ENCODE results near the gene MYH6. TPM values are rescaled to one million over a fixed set of nuclear protein-coding genes. Genes with fewer than 3 reads are reported as not detected.

The MYH6 gene
- total and polyA plus RNA-seq, 12 donors = 76.6 to 7,525 (median 314) TPM

Small RNA genes lying within 50 kb of the gene (microRNA-seq; reads per million reads assigned to microRNA genes)
- gene MIR208A (1,047 to 1,197 reads per million in 2 donors), gene MIR208B (40,680 to 76,733 reads per million in 2 donors)

Other genes with a start within 250 kb of the MYH6 start
- 10 to 100 TPM in 4 of 10 donors, 1 to 10 TPM in 6; 5.9 to 14.8 (median 9.6) TPM for gene SLC7A8, start 224.6 kb downstream of the MYH6 start, total RNA-seq
- gene SLC7A8, start 224.6 kb downstream of the MYH6 start, polyA plus RNA-seq = 10 to 100 TPM in 1 of 2 donors, 1 to 10 TPM in 1; 7.8 to 14.9 TPM
- gene RNF212B, start 170.3 kb downstream of the MYH6 start, total RNA-seq = not detected
- not detected for gene RNF212B, start 170.3 kb downstream of the MYH6 start, polyA plus RNA-seq
- 10 to 100 TPM in 4 of 10 donors, 1 to 10 TPM in 6; 5.7 to 13.4 (median 9.5) TPM for gene HOMEZ, start 122.1 kb downstream of the MYH6 start, total RNA-seq
- gene HOMEZ, start 122.1 kb downstream of the MYH6 start, polyA plus RNA-seq = 1 to 10 TPM; 7.0 to 7.3 TPM
- 1 to 10 TPM; 4.5 to 9.3 (median 6.6) TPM for gene PPP1R3E, start 105.4 kb downstream of the MYH6 start, total RNA-seq
- 10 to 100 TPM in 1 of 2 donors, 1 to 10 TPM in 1; 2.3 to 20.6 TPM for gene PPP1R3E, start 105.4 kb downstream of the MYH6 start, polyA plus RNA-seq
- 10 to 100 TPM; 33.3 to 44.9 (median 38.2) TPM for gene BCL2L2, start 101.4 kb downstream of the MYH6 start, total RNA-seq
- gene BCL2L2, start 101.4 kb downstream of the MYH6 start, polyA plus RNA-seq = 10 to 100 TPM; 16.8 to 22.4 TPM
- 10 to 100 TPM; 57.0 to 96.1 (median 67.8) TPM for gene PABPN1, start 86.8 kb downstream of the MYH6 start, total RNA-seq
- gene PABPN1, start 86.8 kb downstream of the MYH6 start, polyA plus RNA-seq = 100 to 1,000 TPM in 1 of 2 donors, 10 to 100 TPM in 1; 67.0 to 196 TPM
- 10 to 100 TPM in 4 of 10 donors, 1 to 10 TPM in 6; 4.8 to 18.9 (median 9.6) TPM for gene SLC22A17, start 55.4 kb downstream of the MYH6 start, total RNA-seq
- gene SLC22A17, start 55.4 kb downstream of the MYH6 start, polyA plus RNA-seq = 10 to 100 TPM in 1 of 2 donors, 1 to 10 TPM in 1; 9.9 to 10.6 TPM
- gene EFS, start 43.1 kb downstream of the MYH6 start, total RNA-seq = 1 to 10 TPM; 1.1 to 3.7 (median 2.2) TPM
- 1 to 10 TPM; 3.7 to 6.0 TPM for gene EFS, start 43.1 kb downstream of the MYH6 start, polyA plus RNA-seq
- under 1 TPM in 1 of 10 donors, not detected in 9; 0.29 TPM for gene IL25, start 35.5 kb downstream of the MYH6 start, total RNA-seq
- not detected for gene IL25, start 35.5 kb downstream of the MYH6 start, polyA plus RNA-seq
- gene CMTM5, start 31.2 kb downstream of the MYH6 start, total RNA-seq = under 1 TPM in 3 of 10 donors, not detected in 7; 0.32 to 0.53 (median 0.49) TPM
- gene CMTM5, start 31.2 kb downstream of the MYH6 start, polyA plus RNA-seq = 1 to 10 TPM; 2.9 to 5.3 TPM
- over 10,000 TPM in 9 of 10 donors, 1,000 to 10,000 TPM in 1; 7,779 to 22,607 (median 19,145) TPM for gene MYH7, start 27.4 kb upstream of the MYH6 start, total RNA-seq
- 1,000 to 10,000 TPM in 1 of 2 donors, 100 to 1,000 TPM in 1; 641 to 7,351 TPM for gene MYH7, start 27.4 kb upstream of the MYH6 start, polyA plus RNA-seq
- 10 to 100 TPM; 14.4 to 20.9 (median 17.2) TPM for gene NGDN, start 61.4 kb upstream of the MYH6 start, total RNA-seq
- gene NGDN, start 61.4 kb upstream of the MYH6 start, polyA plus RNA-seq = 10 to 100 TPM; 22.2 to 40.5 TPM
- gene ZFHX2, start 143.5 kb upstream of the MYH6 start, total RNA-seq = 1 to 10 TPM in 5 of 10 donors, under 1 TPM in 5; 0.57 to 1.9 (median 1.1) TPM
- gene ZFHX2, start 143.5 kb upstream of the MYH6 start, polyA plus RNA-seq = 1 to 10 TPM in 1 of 2 donors, under 1 TPM in 1; 0.25 to 1.0 TPM
- 10 to 100 TPM; 15.8 to 27.9 (median 18.0) TPM for gene THTPA, start 148.0 kb upstream of the MYH6 start, total RNA-seq
- gene THTPA, start 148.0 kb upstream of the MYH6 start, polyA plus RNA-seq = 10 to 100 TPM in 1 of 2 donors, 1 to 10 TPM in 1; 8.7 to 20.8 TPM
- 10 to 100 TPM in 5 of 10 donors, 1 to 10 TPM in 5; 6.6 to 19.9 (median 9.9) TPM for gene AP1G2, start 159.5 kb upstream of the MYH6 start, total RNA-seq
- gene AP1G2, start 159.5 kb upstream of the MYH6 start, polyA plus RNA-seq = 10 to 100 TPM; 10.4 to 58.5 TPM
- gene JPH4, start 170.5 kb upstream of the MYH6 start, total RNA-seq = under 1 TPM in 9 of 10 donors, not detected in 1; 0.06 to 0.38 (median 0.15) TPM
- under 1 TPM; 0.07 to 0.22 TPM for gene JPH4, start 170.5 kb upstream of the MYH6 start, polyA plus RNA-seq
- gene DHRS2, start 228.1 kb upstream of the MYH6 start, total RNA-seq = not detected
- gene DHRS2, start 228.1 kb upstream of the MYH6 start, polyA plus RNA-seq = under 1 TPM in 1 of 2 donors, not detected in 1; 0.07 TPM

Data from heart right ventricle (tissue), 12 donors.